SK-N-SH (cell line): ENCODE measurements around the gene VOPP1. TPM values are rescaled to one million over a fixed set of nuclear protein-coding genes. Genes with fewer than 3 reads are reported as not detected.

Source experiments
- CTCF ChIA-PET: fragments of 300-600, 350-600 bp; formaldehyde crosslinking; extraction: SDS; loops from one replicate; lab custom pipeline; 2021; lab: Yijun Ruan, JAX
- POLR2A ChIA-PET: fragments of 350-600 bp; sonication (Branson Sonifier 250); formaldehyde crosslinking; extraction: SDS; loops from one replicate; lab custom pipeline; 2020; ENCODE audit warnings: antibody characterized with exemption, inconsistent platforms; lab: Yijun Ruan, JAX
- DNase-seq: peaks from one replicate; pipeline ENCODE4 v3.0.0; 2012
- H2AFZ ChIP-seq: fragments of 200-600 bp; sonication (generic); 2 replicates; pipeline ENCODE4 v1.8.1; 2016; ENCODE audit warnings: antibody characterized with exemption, mild to moderate bottlenecking, low read depth
- H3F3A ChIP-seq: fragments of 200-600 bp; sonication (generic); replicated peaks from 2 replicates; pipeline ENCODE3; 2016; ENCODE audit warnings: antibody characterized with exemption, mild to moderate bottlenecking; ENCODE audit not compliant: insufficient read depth
- H3K27ac ChIP-seq, 2 experiments: fragments of 200-500 bp in 1 of 2; fragments of 200-600 bp in 1 of 2; sonication (Bioruptor generic) in 1 of 2; sonication (generic), shearing (Covaris generic) in 1 of 2; 2 replicates each; pipeline versions ENCODE4 v1.5.1 to v1.6.1; 2014 to 2016; ENCODE audit warnings: low read depth in 2 of 2, inconsistent platforms in 1 of 2, low read length in 1 of 2, mild to moderate bottlenecking in 1 of 2, mixed read lengths in 1 of 2
- H3K27me3 ChIP-seq: fragments of 200-600 bp; sonication (generic), shearing (Covaris generic); 2 replicates; pipeline ENCODE4 v1.6.1; 2016; ENCODE audit warnings: mixed run types; ENCODE audit not compliant: insufficient read depth
- H3K36me3 ChIP-seq, 2 experiments: fragments of 200-500 bp in 1 of 2; fragments of 200-600 bp in 1 of 2; sonication (Bioruptor generic) in 1 of 2; sonication (generic) in 1 of 2; replicated peaks in 1 of 2; 2 replicates each; pipeline versions ENCODE3 to v1.5.1; 2014 to 2016; ENCODE audit warnings: low read length in 1 of 2, mild to moderate bottlenecking in 1 of 2; ENCODE audit not compliant: insufficient read depth in 2 of 2, control insufficient read depth in 1 of 2
- H3K4me1 ChIP-seq, 2 experiments: fragments of 200-500 bp in 1 of 2; fragments of 200-600 bp in 1 of 2; sonication (Bioruptor generic) in 1 of 2; sonication (generic), shearing (Covaris generic) in 1 of 2; 2 replicates each; pipeline versions ENCODE4 v1.5.1 to v1.6.1; 2014 to 2016; ENCODE audit warnings: low read depth in 1 of 2, low read length in 1 of 2, mixed run types in 1 of 2; ENCODE audit not compliant: insufficient read depth in 2 of 2, control insufficient read depth in 1 of 2
- H3K4me2 ChIP-seq: fragments of 200-600 bp; sonication (generic), shearing (Covaris generic); 2 replicates; pipeline ENCODE4 v1.6.1; 2017; ENCODE audit warnings: mixed run types
- H3K4me3 ChIP-seq, 2 experiments: fragments of 200-500 bp in 1 of 2; fragments of 200-600 bp in 1 of 2; sonication (Bioruptor generic) in 1 of 2; sonication (generic), shearing (Covaris generic) in 1 of 2; 2 replicates each; pipeline versions ENCODE4 v1.5.1 to v1.8.1; 2014 to 2016; ENCODE audit warnings: low read depth in 2 of 2, inconsistent platforms in 1 of 2, low read length in 1 of 2, mild to moderate bottlenecking in 1 of 2, mixed read lengths in 1 of 2, moderate library complexity in 1 of 2
- H3K79me2 ChIP-seq: fragments of 200-600 bp; sonication (generic); 2 replicates; pipeline ENCODE4 v1.8.1; 2017; ENCODE audit warnings: mild to moderate bottlenecking; ENCODE audit not compliant: insufficient read depth
- H3K9ac ChIP-seq: fragments of 200-600 bp; sonication (generic); 2 replicates; pipeline ENCODE4 v1.6.1; 2017; ENCODE audit warnings: mixed run types
- H3K9me2 ChIP-seq: fragments of 200-600 bp; sonication (generic); 2 replicates; pipeline ENCODE4 v1.6.1; 2017; ENCODE audit warnings: mixed run types
- H3K9me3 ChIP-seq: fragments of 200-600 bp; sonication (generic); 2 replicates; pipeline ENCODE4 v1.6.1; 2017; ENCODE audit warnings: mixed run types, mild to moderate bottlenecking, moderate library complexity
- H4K20me1 ChIP-seq: fragments of 200-600 bp; sonication (generic); 2 replicates; pipeline ENCODE4 v1.6.1; 2017; ENCODE audit warnings: mild to moderate bottlenecking, mixed run types; ENCODE audit not compliant: insufficient read depth
- EP300 ChIP-seq, 2 experiments: IDR thresholded peaks; 2 replicates each; pipeline versions ENCODE4 v1.4.0 to v1.6.1; 2012; ENCODE audit warnings: borderline replicate concordance in 1 of 2, low read depth in 1 of 2, low read length in 1 of 2
- EZH2phosphoT487 ChIP-seq: fragments of 200-600 bp; sonication (generic); IDR thresholded peaks from 2 replicates; pipeline ENCODE4 v1.6.1; 2017; ENCODE audit warnings: low read depth, mixed run types, mild to moderate bottlenecking, antibody characterized with exemption, moderate library complexity, borderline replicate concordance
- FOSL2 ChIP-seq: IDR thresholded peaks from 2 replicates; pipeline ENCODE4 v1.4.0; 2012; ENCODE audit warnings: low read depth, mild to moderate bottlenecking, moderate library complexity, borderline replicate concordance
- FOXJ3 ChIP-seq: sonication (generic); formaldehyde crosslinking; IDR thresholded peaks from 2 replicates; pipeline ENCODE4 v1.5.1; 2020; ENCODE audit warnings: mild to moderate bottlenecking, missing genetic modification reagents
- MAX ChIP-seq: IDR thresholded peaks from 2 replicates; pipeline ENCODE4 v1.4.0; 2012; ENCODE audit warnings: low read depth
- NFIC ChIP-seq: IDR thresholded peaks from 2 replicates; pipeline ENCODE4 v1.4.0; 2012; ENCODE audit warnings: borderline replicate concordance
- NRF1 ChIP-seq: IDR thresholded peaks from 2 replicates; pipeline ENCODE4 v1.6.1; 2012; ENCODE audit warnings: low read depth, mild to moderate bottlenecking, low read length
- POLR2AphosphoS5 ChIP-seq: IDR thresholded peaks from 2 replicates; pipeline ENCODE4 v1.6.1; 2012; ENCODE audit warnings: low read depth, low read length
- RCOR1 ChIP-seq: fragments of 150-350 bp; IDR thresholded peaks from 2 replicates; pipeline ENCODE4 v1.6.1; 2017; ENCODE audit warnings: antibody characterized with exemption, low read length
- RFX5 ChIP-seq: IDR thresholded peaks from 2 replicates; pipeline ENCODE4 v1.6.1; 2012; ENCODE audit warnings: mild to moderate bottlenecking, improper control_type of control experiment, low read length
- USF1 ChIP-seq: IDR thresholded peaks from 2 replicates; pipeline ENCODE4 v1.4.0; 2012; ENCODE audit warnings: low read depth, borderline replicate concordance
- USF2 ChIP-seq: fragments of 150-350 bp; IDR thresholded peaks from 2 replicates; pipeline ENCODE4 v1.6.1; 2017; ENCODE audit warnings: antibody characterized with exemption, low read length, low read depth, borderline replicate concordance
- YY1 ChIP-seq: IDR thresholded peaks from 2 replicates; pipeline ENCODE4 v1.4.0; 2012; ENCODE audit warnings: low read depth, mild to moderate bottlenecking
- ZBTB33 ChIP-seq: IDR thresholded peaks from 2 replicates; pipeline ENCODE4 v1.4.0; 2012; ENCODE audit warnings: low read depth, borderline replicate concordance
- WGBS: methylation state at CpG from one replicate; pipeline ENCODE4 v1.1.6; 2017; ENCODE audit warnings: low lambda C conversion rate; 5-methylcytosine and 5-hydroxymethylcytosine counted together
- polyA plus RNA-seq, 3 experiments: library from polyadenylated mRNA; depleted of rRNA; stranded (reverse); fragments of >200 nt; gene quantifications; 2 replicates each; pipeline ENCODE4 v1.2.3, GENCODE V29; 2012

The VOPP1 gene
- polyA plus RNA-seq, 1 of the 3 experiments (the other 2 are of a cell fraction): 69.5 TPM

- TF ChIP-seq USF2: no peak
Measured at GRCh38 chr7:55486991-55487390, 85.3 kb downstream of the VOPP1 start (continued).

- H4K20me1 ChIP-seq: peaks cover 10% of the 10 kb centered on the region; the same call in 1 of the 2 replicates
- H3K36me3 ChIP-seq: peaks cover 26 to 34% of the 10 kb centered on the region in 2 experiments
- no peak overlapping the region for H3K9ac ChIP-seq
- no peak overlapping the region for H3K4me2 ChIP-seq
- TF ChIP-seq EP300 (IDR thresholded peaks at IDR 0.05; ENCODE audit: borderline replicate concordance in 1 of 2, low read depth in 1 of 2, low read length in 1 of 2) (peak in 1 of 2 experiments; percentile 17; a peak in 1 of 4 replicates), YY1 (no peak)
- H3K9me3 ChIP-seq: no peaks in the 10 kb centered on the region
- no peaks in the 10 kb centered on the region for H3K9me2 ChIP-seq
- peaks cover 30% of the 10 kb centered on the region; the same call in 1 of the 2 replicates for H3K79me2 ChIP-seq
- no peak overlapping the region for H2AFZ ChIP-seq
- no peaks in the 10 kb centered on the region for H3F3A ChIP-seq
- H3K4me3 ChIP-seq: no peak overlapping the region
- ChIA-PET POLR2A (no interaction called here), CTCF (no interaction called here)
- WGBS: 81% methylated on average over 5 of the region's 5 CpGs
- no peak overlapping the region for H3K27ac ChIP-seq
- peaks cover 0 to 31% of the 10 kb centered on the region in 2 experiments; a peak in 2 of 4 replicates for H3K4me1 ChIP-seq
- DNase-seq: no peak
- no peaks in the 10 kb centered on the region for H3K27me3 ChIP-seq
Measured at GRCh38 chr7:55486192-55486590, 86.1 kb downstream of the VOPP1 start.

GRCh38 chr7:55485501-55486191 is 86.7 kb downstream of the VOPP1 start:
- H3K9me3 ChIP-seq: no peaks in the 10 kb centered on the region
- no peak overlapping the region for H3K9ac ChIP-seq
- H3K4me2 ChIP-seq: no peak overlapping the region
- POLR2A ChIA-PET: interaction anchor here (0.6 kb wide), 1 partner anchor 22 kb away, joined by 3 read pairs; no protein-coding TSS in a partner anchor
- no peak for DNase-seq
- H2AFZ ChIP-seq: no peak overlapping the region
- no peak for TF ChIP-seq RCOR1
- TF ChIP-seq NFIC: no peak
- no peak for TF ChIP-seq EZH2phosphoT487
- no peak for TF ChIP-seq USF2
- TF ChIP-seq RFX5: no peak
- no peak for TF ChIP-seq NRF1
- no peak for TF ChIP-seq POLR2AphosphoS5
- TF ChIP-seq USF1: no peak
- no peak for TF ChIP-seq FOXJ3
- TF ChIP-seq ZBTB33: no peak
- no peak for TF ChIP-seq MAX
- no peak for TF ChIP-seq FOSL2
- TF ChIP-seq YY1: no peak
- H3K9me2 ChIP-seq: no peaks in the 10 kb centered on the region
- H3K4me3 ChIP-seq: no peak overlapping the region
- CTCF ChIA-PET: interaction anchor here (1.9 kb wide), 1 partner anchor 44 kb away, joined by 4 read pairs; no protein-coding TSS in a partner anchor
- no peaks in the 10 kb centered on the region for H3F3A ChIP-seq
- peaks cover 20 to 29% of the 10 kb centered on the region in 2 experiments for H3K36me3 ChIP-seq
- WGBS: 98% methylated on average over 27 of the region's 28 CpGs
- H4K20me1 ChIP-seq: peaks cover 10% of the 10 kb centered on the region; the same call in 1 of the 2 replicates
- H3K79me2 ChIP-seq: peaks cover 33% of the 10 kb centered on the region; the same call in 1 of the 2 replicates
- peaks cover 0 to 29% of the 10 kb centered on the region in 2 experiments; a peak in 2 of 4 replicates for H3K4me1 ChIP-seq
- no peaks in the 10 kb centered on the region for H3K27me3 ChIP-seq
- no peak overlapping the region for H3K27ac ChIP-seq
